Keratinocyte (primary cell): Measurements from ENCODE around the gene PRR19.

Source experiments
- CTCF ChIP-seq, 3 experiments: IDR thresholded peaks in 1 of 3; conservative IDR thresholded peaks in 1 of 3; optimal IDR thresholded peaks in 1 of 3; 2 replicates in 2 of 3; 3 replicates in 1 of 3; pipeline versions ENCODE3 to v1.5.1; 2011; ENCODE audit warnings: low read length in 3 of 3, mild to moderate bottlenecking in 3 of 3, moderate library complexity in 2 of 3, control low read depth in 1 of 3, inconsistent platforms in 1 of 3; ENCODE audit not compliant: insufficient read depth in 2 of 3; ENCODE audit errors: extremely low read depth in 1 of 3
- EZH2 ChIP-seq: IDR thresholded peaks from one replicate; pipeline ENCODE4 v1.6.1; 2012; ENCODE audit warnings: inconsistent platforms, mild to moderate bottlenecking, low read length, moderate library complexity

GRCh38 chr19:42335971-42336370 lies 34.0 kb downstream of the PRR19 start:
- TF ChIP-seq CTCF (optimal IDR thresholded peaks at IDR 0.05 in 1 of 3, IDR thresholded peaks at IDR 0.05 in 1 of 3, conservative IDR thresholded peaks at IDR 0.05 in 1 of 3; ENCODE audit: extremely low read depth in 1 of 3, insufficient read depth in 2 of 3, low read length in 3 of 3) (no peak), EZH2 (no peak)
